ENCODE measurements around the gene FBP2.

The FBP2 gene

GRCh38 chr9:94533155-94533554 lies 60.5 kb downstream of the FBP2 start:
- TF ChIP-seq CTCF (IDR thresholded peaks at IDR 0.05; ENCODE audit: low read depth, low read length), result no peak
- no peak overlapping the region for H3K4me3 ChIP-seq (ENCODE audit: low read depth, low read length)
- H3K9me3 ChIP-seq, result no peaks in the 10 kb centered on the region
- no peak for DNase-seq
- H3K36me3 ChIP-seq, result no peaks in the 10 kb centered on the region; the same call in 1 of the 2 replicates
- H3K4me1 ChIP-seq, result no peaks in the 10 kb centered on the region
- no peaks in the 10 kb centered on the region for H3K27me3 ChIP-seq

- no peak overlapping the region for H3K4me3 ChIP-seq (ENCODE audit: low read depth, low read length)
- no peaks in the 10 kb centered on the region for H3K36me3 ChIP-seq
- no peak for TF ChIP-seq CTCF (IDR thresholded peaks at IDR 0.05; ENCODE audit: low read depth, low read length)
- H3K27me3 ChIP-seq, result no peaks in the 10 kb centered on the region
- DNase-seq, result no peak
- no peaks in the 10 kb centered on the region for H3K4me1 ChIP-seq
- H3K9me3 ChIP-seq, result no peaks in the 10 kb centered on the region; the same call in 1 of the 2 replicates
Measured at GRCh38 chr9:94528886-94529285, 64.7 kb downstream of the FBP2 start.

GRCh38 chr9:94526951-94527350 lies 66.7 kb downstream of the FBP2 start:
- no peak overlapping the region for H3K4me3 ChIP-seq (ENCODE audit: low read depth, low read length)
- H3K36me3 ChIP-seq, result no peaks in the 10 kb centered on the region
- H3K4me1 ChIP-seq, result no peaks in the 10 kb centered on the region
- H3K9me3 ChIP-seq, result no peaks in the 10 kb centered on the region; the same call in 1 of the 2 replicates
- H3K27me3 ChIP-seq, result no peaks in the 10 kb centered on the region
- no peak for DNase-seq
- no peak for TF ChIP-seq CTCF (IDR thresholded peaks at IDR 0.05; ENCODE audit: low read depth, low read length)

GRCh38 chr9:94526271-94526670 lies 67.4 kb downstream of the FBP2 start:
- no peak overlapping the region for H3K4me3 ChIP-seq (ENCODE audit: low read depth, low read length)
- TF ChIP-seq CTCF (IDR thresholded peaks at IDR 0.05; ENCODE audit: low read depth, low read length), result no peak

GRCh38 chr9:94525396-94526035 lies 68.1 kb downstream of the FBP2 start:
- no peaks in the 10 kb centered on the region for H3K27me3 ChIP-seq
- H3K4me1 ChIP-seq, result no peaks in the 10 kb centered on the region
- no peaks in the 10 kb centered on the region; the same call in 1 of the 2 replicates for H3K9me3 ChIP-seq
- no peak for DNase-seq
- H3K36me3 ChIP-seq, result no peaks in the 10 kb centered on the region
- no peak overlapping the region for H3K4me3 ChIP-seq (ENCODE audit: low read depth, low read length)
- no peak for TF ChIP-seq CTCF (IDR thresholded peaks at IDR 0.05; ENCODE audit: low read depth, low read length)

More at GRCh38 chr9:94526271-94526670, 67.4 kb downstream of the FBP2 start:
- Histone ChIP-seq H3K4me1 (no peaks in the 10 kb centered on the region), H3K27me3 (no peaks in the 10 kb centered on the region), H3K9me3 (no peaks in the 10 kb centered on the region; the same call in 1 of the 2 replicates), H3K36me3 (no peaks in the 10 kb centered on the region)
- no peak for DNase-seq

- Histone ChIP-seq H3K36me3 (no peaks in the 10 kb centered on the region), H3K4me1 (peaks cover 6% of the 10 kb centered on the region), H3K9me3 (no peaks in the 10 kb centered on the region), H3K4me3 (ENCODE audit: low read depth, low read length) (no peak overlapping the region), H3K27me3 (no peaks in the 10 kb centered on the region)
- no peak for TF ChIP-seq CTCF (IDR thresholded peaks at IDR 0.05; ENCODE audit: low read depth, low read length)
- no peak for DNase-seq
Measured at GRCh38 chr9:94517254-94517653, 76.4 kb downstream of the FBP2 start.
